GM21528 (cell line): ENCODE measurements around the gene IZUMO1R.
"Not testable (repeated sequence)": the region's sequence is repeated elsewhere in the genome, so short reads cannot be mapped to it uniquely, and the experiment has no call there.

Source experiments
- ATAC-seq: cut with Tn5 transposase; IDR thresholded peaks from one replicate; pipeline ENCODE4 v1.9.1; 2021; ENCODE audit warnings: mild to moderate bottlenecking, moderate library complexity; ENCODE audit not compliant: unreplicated experiment, low FRiP score

Gene IZUMO1R

GRCh38 chr11:94303966-94304958 is at the start of gene IZUMO1R:
Gene IZUMO1R (plus strand): TSS chr11:94304580. CDS start chr11:94305637, 1,057 bp downstream.
- no peak for ATAC-seq

GRCh38 chr11:94271885-94272372 is 32.5 kb upstream of the IZUMO1R start:
- ATAC-seq, result peak; percentile 87

- peak; percentile 55 for ATAC-seq
These were observed 31.6 kb upstream of the IZUMO1R start for GRCh38 chr11:94272738-94273313.

- no peak for ATAC-seq
These were observed 28.4 kb upstream of the IZUMO1R start for GRCh38 chr11:94275961-94276360.

- ATAC-seq, result no peak
These were observed 27.4 kb upstream of the IZUMO1R start for GRCh38 chr11:94276943-94277342.

- not testable (repeated sequence) for ATAC-seq
These were observed 26.2 kb upstream of the IZUMO1R start for GRCh38 chr11:94278207-94278606.

- ATAC-seq, result no peak
These were observed 24.4 kb upstream of the IZUMO1R start for GRCh38 chr11:94279996-94280395.

- no peak for ATAC-seq
These were observed 23.1 kb upstream of the IZUMO1R start for GRCh38 chr11:94281324-94281723.

- ATAC-seq, result no peak
These were observed 20.7 kb upstream of the IZUMO1R start for GRCh38 chr11:94283678-94284077.

GRCh38 chr11:94295534-94295933 is 8.8 kb upstream of the IZUMO1R start:
- ATAC-seq, result no peak

- no peak for ATAC-seq
These were observed 6.3 kb upstream of the IZUMO1R start for GRCh38 chr11:94297985-94298576.

- no peak for ATAC-seq
These were observed 1.6 kb upstream of the IZUMO1R start for GRCh38 chr11:94302776-94303175.

- ATAC-seq, result no peak
These were observed 766 bp downstream of the IZUMO1R start for GRCh38 chr11:94305146-94305545.

GRCh38 chr11:94307101-94307791 is 2.9 kb downstream of the IZUMO1R start:
- ATAC-seq, result no peak

- no peak for ATAC-seq
These were observed 3.6 kb downstream of the IZUMO1R start for GRCh38 chr11:94308024-94308423.

GRCh38 chr11:94309757-94310156 is 5.4 kb downstream of the IZUMO1R start:
- no peak for ATAC-seq

- no peak for ATAC-seq
These were observed 6.0 kb downstream of the IZUMO1R start for GRCh38 chr11:94310191-94310875.

- ATAC-seq, result no peak
These were observed 8.0 kb downstream of the IZUMO1R start for GRCh38 chr11:94312339-94312738.

GRCh38 chr11:94314064-94314463 is 9.7 kb downstream of the IZUMO1R start:
- no peak for ATAC-seq

- ATAC-seq, result no peak
These were observed 11.3 kb downstream of the IZUMO1R start for GRCh38 chr11:94315664-94316063.
